Left ventricle myocardium superior (tissue), 1 donor: ENCODE measurements around the gene SCIN. TPM values are rescaled to one million over a fixed set of nuclear protein-coding genes. Genes with fewer than 3 reads are reported as not detected.
A peak's percentile ranks its signal among the peaks of the same experiment; 100 is the strongest.

ENCODE experiments used
- ATAC-seq: fragments of 200-7000 bp; cut with Tn5 transposase; one replicate; pipeline ENCODE4 v1.9.1; 2020; ENCODE audit warnings: mild to moderate bottlenecking, moderate library complexity
- DNase-seq: peaks from one replicate; pipeline ENCODE4 v3.0.0-alpha.2; 2020
- intact Hi-C: fragments of 100-400 bp; cut with micrococcal nuclease; formaldehyde crosslinking; loops from one replicate; pipeline ENCODE4 v1.11.0; 2022
- total RNA-seq: library from RNA; stranded (reverse); fragmentation: NEBNext Ultra II Directional; extraction: Animal tissue kit (Norgen Biotek cat#: 25700); gene quantifications from one replicate; pipeline ENCODE4 v1.2.1, GENCODE V29; 2021
- donor health status: DM: no; HTN: yes; CAD: no; lungs with severe emphysema.

The SCIN gene
- total RNA-seq, 1 donor from 2014 or later: 0.20 TPM

GRCh38 chr7:12596225-12596790 is 25.8 kb downstream of the SCIN start:
- intact Hi-C loops: no loop called here

DNA sequence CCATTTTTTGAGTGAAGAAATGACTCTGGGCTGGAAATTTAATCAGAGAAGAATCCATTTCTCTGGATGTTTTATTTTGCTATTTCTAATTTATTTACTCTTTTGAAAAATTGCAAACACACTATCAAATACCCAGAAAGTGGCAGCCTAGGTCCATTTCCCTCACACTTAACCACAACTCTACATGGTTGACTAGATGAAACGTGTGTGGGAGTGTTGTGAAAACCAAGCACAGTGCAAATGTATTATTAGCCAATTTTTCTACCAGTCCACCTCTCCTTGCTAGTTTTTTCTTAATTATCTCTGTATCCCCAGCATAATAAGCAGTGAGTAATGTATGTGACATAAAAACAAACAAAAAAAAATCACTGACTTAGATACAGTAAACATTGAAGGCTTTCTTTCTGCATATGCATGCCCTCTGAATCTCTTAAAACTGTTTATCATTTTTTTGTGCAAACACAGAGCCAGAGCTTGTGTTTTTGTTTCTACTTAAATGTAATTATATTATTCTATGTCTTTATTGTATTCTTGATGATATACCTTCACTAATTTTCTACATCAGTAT is 30.9 kb downstream of the SCIN start:
- ATAC-seq: no peak
- intact Hi-C loops: no loop called here
- no peak for DNase-seq

More at GRCh38 chr7:12596225-12596790, 25.8 kb downstream of the SCIN start:
- ATAC-seq (no peak), DNase-seq (no peak)

- intact Hi-C loops: no loop called here
- DNase-seq (no peak), ATAC-seq (no peak)
Observed at GRCh38 chr7:12607134-12607533, 36.6 kb downstream of the SCIN start.

DNA sequence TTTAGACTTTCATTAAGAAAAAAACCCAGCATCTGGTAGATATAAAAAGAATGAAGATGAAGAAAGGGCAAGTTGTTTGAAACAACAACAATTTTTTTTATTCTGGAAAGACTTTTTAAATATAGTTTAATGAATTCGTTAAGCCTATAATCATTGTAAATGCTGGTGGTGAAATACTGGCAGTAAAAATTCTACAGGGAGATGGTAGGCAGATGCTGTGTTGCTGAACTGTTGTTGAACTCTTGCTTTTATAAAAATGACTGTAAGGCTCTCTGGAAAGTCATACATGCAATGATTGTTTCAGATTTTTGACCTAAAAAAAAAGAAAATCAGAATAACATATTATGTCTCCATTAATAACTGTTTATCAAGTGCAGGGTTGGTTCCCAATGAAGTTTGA is 39.0 kb downstream of the SCIN start:
- DNase-seq: no peak
- intact Hi-C loops: no loop called here
- ATAC-seq: no peak

- DNase-seq (no peak), ATAC-seq (no peak)
- intact Hi-C loops: no loop called here
Observed at GRCh38 chr7:12610899-12611298, 40.4 kb downstream of the SCIN start.

GRCh38 chr7:12612622-12613021 is 42.1 kb downstream of the SCIN start:
- DNase-seq (no peak), ATAC-seq (no peak)
- intact Hi-C loops: no loop called here

GRCh38 chr7:12619461-12620069 is 49.0 kb downstream of the SCIN start:
- ATAC-seq (no peak), DNase-seq (no peak)
- intact Hi-C loops: loop anchor here (5.0 kb wide), 1 partner anchor 97 kb away; no protein-coding TSS in a partner anchor

DNA sequence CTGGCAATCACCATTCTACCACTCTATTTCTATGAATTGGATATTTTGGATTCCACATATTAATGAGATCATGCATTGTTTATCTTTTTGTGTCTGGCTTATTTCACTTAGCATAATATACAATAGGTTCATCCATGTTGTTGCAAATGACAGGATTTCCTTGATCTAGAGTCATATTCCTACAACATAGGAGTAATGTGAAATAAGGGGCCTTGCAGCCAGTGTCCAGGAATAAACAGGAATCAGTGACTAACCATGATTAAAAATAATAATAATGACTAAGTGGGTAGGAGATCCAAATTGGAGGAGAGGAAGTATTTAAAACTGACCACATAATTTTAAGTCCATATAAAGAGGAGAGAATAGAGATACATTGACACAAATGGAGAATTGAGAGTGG is 49.9 kb downstream of the SCIN start:
- intact Hi-C loops: loop anchor here (5.0 kb wide), 1 partner anchor 98 kb away; no protein-coding TSS in a partner anchor
- DNase-seq (no peak), ATAC-seq (no peak)

GRCh38 chr7:12623223-12623622 is 52.7 kb downstream of the SCIN start:
- DNase-seq: no peak
- no peak for ATAC-seq
- intact Hi-C loops: loop anchor here (5.0 kb wide), 1 partner anchor 101 kb away; no protein-coding TSS in a partner anchor

- ATAC-seq (no peak), DNase-seq (no peak)
- intact Hi-C loops: loop anchor here (5.0 kb wide), 1 partner anchor 102 kb away; no protein-coding TSS in a partner anchor
Observed at GRCh38 chr7:12623885-12624498, 53.5 kb downstream of the SCIN start.

DNA sequence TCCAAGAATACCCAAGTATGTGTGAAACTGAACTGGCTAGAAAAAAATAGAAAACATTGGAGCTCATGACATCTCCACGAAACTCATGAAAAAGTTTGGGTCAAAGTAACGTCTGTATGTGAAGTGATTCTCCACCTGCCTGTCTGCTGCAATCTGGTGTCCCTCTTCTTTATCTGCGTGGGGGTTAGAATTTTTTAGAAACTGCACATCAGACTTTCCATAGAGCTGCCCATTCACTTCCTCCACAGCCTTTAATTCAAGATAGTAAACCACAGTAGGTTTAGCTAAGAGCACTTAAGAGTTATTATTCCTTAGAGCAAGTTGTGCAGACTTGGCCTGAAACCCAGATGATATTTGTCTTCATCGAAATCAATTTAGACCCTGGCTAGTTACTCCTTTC is 55.3 kb downstream of the SCIN start:
- ATAC-seq (no peak), DNase-seq (no peak)
- intact Hi-C loops: no loop called here

DNA sequence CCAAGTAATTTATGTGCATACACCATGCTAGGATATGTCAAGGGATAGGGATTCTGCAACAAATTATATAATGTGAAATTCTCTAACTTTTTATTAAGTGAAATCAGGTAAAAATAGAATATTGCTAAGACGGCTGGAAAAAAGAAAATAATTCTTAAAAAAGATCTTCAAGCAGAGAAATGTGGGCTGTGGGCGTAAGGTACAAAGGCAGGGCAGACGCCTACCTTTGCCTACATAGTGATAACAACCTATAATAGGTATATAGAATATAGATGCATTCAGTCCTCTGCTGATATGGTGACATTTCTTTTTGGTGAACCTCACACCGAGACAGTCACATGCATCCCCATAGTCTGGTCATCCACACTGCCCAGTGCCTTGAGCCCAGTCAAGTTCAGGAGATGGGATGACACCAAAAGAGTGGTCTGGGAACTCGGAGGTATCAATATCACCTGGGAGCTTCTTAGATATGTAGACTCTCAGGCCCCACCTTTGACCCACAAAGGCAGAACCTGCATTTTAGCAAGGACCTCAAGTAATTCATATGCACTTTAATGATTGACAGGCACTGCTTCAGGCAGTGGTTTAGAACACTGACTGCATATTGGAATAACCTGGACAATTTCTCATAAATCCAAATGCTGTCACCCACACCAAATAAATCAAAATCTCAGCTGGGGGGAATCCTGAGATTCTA is 59.4 kb downstream of the SCIN start:
- intact Hi-C loops: no loop called here
- ATAC-seq: no peak

GRCh38 chr7:12630513-12630819 is 59.9 kb downstream of the SCIN start:
- intact Hi-C loops: no loop called here
- ATAC-seq: no peak
- no peak for DNase-seq

More for the DNA sequence above, 59.4 kb downstream of the SCIN start:
- no peak for DNase-seq

- DNase-seq (no peak), ATAC-seq (no peak)
- intact Hi-C loops: no loop called here
Observed at GRCh38 chr7:12633582-12633981, 63.1 kb downstream of the SCIN start.

DNA sequence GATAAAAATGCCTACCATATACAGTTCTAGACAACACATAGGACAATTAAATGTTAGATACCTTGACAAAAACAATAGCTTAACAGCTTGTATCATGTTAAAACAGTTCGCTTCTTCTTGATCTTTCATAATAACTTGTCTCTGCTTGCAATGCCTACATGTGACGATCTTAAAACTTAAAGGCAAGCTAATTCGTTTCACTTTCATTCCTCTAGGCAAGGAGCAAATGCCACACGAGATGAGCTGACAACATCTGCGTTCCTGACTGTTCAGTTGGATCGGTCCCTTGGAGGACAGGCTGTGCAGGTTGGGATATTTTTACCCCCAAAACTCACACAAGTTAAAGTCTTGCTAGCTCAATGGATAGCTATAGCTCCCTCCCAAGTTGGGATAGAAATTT is 65.3 kb downstream of the SCIN start:
- DNase-seq (no peak), ATAC-seq (no peak)
- intact Hi-C loops: loop anchor here (5.0 kb wide), 1 partner anchor 626 kb away; no protein-coding TSS in a partner anchor

GRCh38 chr7:12637328-12637727 is 66.8 kb downstream of the SCIN start:
- no peak for DNase-seq
- no peak for ATAC-seq
- intact Hi-C loops: loop anchor here (5.0 kb wide), 1 partner anchor 625 kb away; no protein-coding TSS in a partner anchor

- intact Hi-C loops: loop anchor here (5.0 kb wide), 1 partner anchor 624 kb away; no protein-coding TSS in a partner anchor
- peak; percentile 83 for ATAC-seq
- DNase-seq: no peak
Observed at GRCh38 chr7:12637819-12638592, 67.5 kb downstream of the SCIN start.

DNA sequence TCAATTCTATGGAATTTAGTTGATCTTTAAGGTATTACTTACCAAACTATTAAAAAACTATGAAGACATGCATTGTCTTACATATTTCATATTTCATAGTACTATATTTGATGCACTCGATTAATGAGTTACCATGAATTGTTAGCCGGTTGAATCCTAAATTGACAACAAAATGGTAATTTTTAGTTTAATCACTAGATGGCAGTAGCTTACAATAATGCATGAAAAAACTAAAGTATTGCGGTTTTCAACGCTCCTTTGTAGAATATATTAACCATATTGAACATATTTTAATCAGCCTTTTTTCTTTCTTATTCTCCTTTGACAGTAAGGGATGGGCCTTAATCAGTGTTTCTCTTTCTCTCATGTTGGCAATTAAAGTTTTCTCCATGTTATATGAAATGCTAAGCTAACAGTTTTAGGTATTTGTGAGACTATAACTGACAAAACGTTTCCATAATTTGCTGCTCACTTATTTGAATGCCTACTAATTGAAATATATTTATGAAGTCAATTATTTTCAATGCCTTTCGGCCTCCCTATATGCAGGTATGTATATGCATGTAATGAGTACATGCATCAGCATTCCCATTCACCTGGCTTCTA is 68.4 kb downstream of the SCIN start:
- peak; percentile 43 for ATAC-seq
- intact Hi-C loops: loop anchor here (5.0 kb wide), 1 partner anchor 623 kb away; no protein-coding TSS in a partner anchor

More for the DNA sequence above, 68.4 kb downstream of the SCIN start:
- no peak for DNase-seq
